A549 (cell line): ENCODE measurements around the gene JARID2. TPM values are rescaled to one million over a fixed set of nuclear protein-coding genes. Genes with fewer than 3 reads are reported as not detected.

Experiments
- ATAC-seq, 2 experiments: fragments of 200-7000 bp in 1 of 2; fragments of >200 bp in 1 of 2; cut with Nextera tagmentation in 1 of 2; cut with Tn5 transposase in 1 of 2; 3 replicates each; pipeline versions ENCODE4 v1.8.0 to v1.9.1; 2018 to 2020; ENCODE audit warnings: mild to moderate bottlenecking in 1 of 2, moderate library complexity in 1 of 2
- CTCF ChIA-PET: fragments of 300-600 bp; sonication (Branson Sonifier 250); formaldehyde crosslinking; extraction: SDS; loops from one replicate; lab custom pipeline; 2021; ENCODE audit warnings: antibody characterized with exemption, inconsistent platforms; lab: Yijun Ruan, JAX
- POLR2A ChIA-PET: fragments of 350-600 bp; formaldehyde crosslinking; extraction: SDS; loops from one replicate; lab custom pipeline; 2021; ENCODE audit warnings: antibody characterized with exemption, inconsistent platforms; lab: Yijun Ruan, JAX
- DNase-seq, 2 experiments: peaks; one replicate each; pipeline versions ENCODE4 v3.0.0 to v3.0.0-alpha.2; 2011 to 2016; ENCODE audit warnings: low read depth in 1 of 2, low spot score in 1 of 2
- FAIRE-seq: peaks from 2 replicates; lab custom pipeline; 2011; peaks lifted over from hg19 to GRCh38; lab: Jason Lieb, UNC
- H3K27ac ChIP-seq, 2 experiments: fragments of >200 bp; sonication (Bioruptor Twin); formaldehyde crosslinking; 3 replicates each; pipeline ENCODE4 v1.5.1; 2016 to 2017
- H3K4me1 ChIP-seq: fragments of >200 bp; sonication (Bioruptor Twin); formaldehyde crosslinking; 3 replicates; pipeline ENCODE4 v1.6.1; 2016
- H3K4me2 ChIP-seq: fragments of >200 bp; sonication (Bioruptor Twin); formaldehyde crosslinking; 3 replicates; pipeline ENCODE4 v1.6.1; 2016
- H3K4me3 ChIP-seq: fragments of >200 bp; sonication (Bioruptor Twin); formaldehyde crosslinking; 3 replicates; pipeline ENCODE4 v1.5.1; 2016
- H3K9me3 ChIP-seq: fragments of >200 bp; sonication (Bioruptor Twin); formaldehyde crosslinking; 3 replicates; pipeline ENCODE4 v1.6.1; 2016
- BHLHE40 ChIP-seq: IDR thresholded peaks from 2 replicates; pipeline ENCODE4 v1.6.1; 2012; ENCODE audit warnings: low read depth, low read length, inconsistent platforms
- CBX2 ChIP-seq: fragments of 200-600 bp; sonication (generic); IDR thresholded peaks from 2 replicates; pipeline ENCODE4 v1.6.1; 2016; ENCODE audit warnings: low read depth, mild to moderate bottlenecking, borderline replicate concordance
- CBX8 ChIP-seq: fragments of 200-600 bp; sonication (generic); IDR thresholded peaks from 2 replicates; pipeline ENCODE4 v1.6.1; 2016
- CEBPB ChIP-seq, 2 experiments: fragments of >200 bp in 1 of 2; sonication (Bioruptor Twin) in 1 of 2; formaldehyde crosslinking in 1 of 2; IDR thresholded peaks; 2 replicates each; pipeline ENCODE4 v1.6.1; 2012 to 2016
- CHD4 ChIP-seq: fragments of 200-600 bp; sonication (generic); IDR thresholded peaks from 2 replicates; pipeline ENCODE4 v1.6.1; 2016; ENCODE audit warnings: antibody characterized with exemption, mild to moderate bottlenecking, borderline replicate concordance
- EHMT2 ChIP-seq: fragments of 200-600 bp; sonication (generic); IDR thresholded peaks from 2 replicates; pipeline ENCODE4 v1.6.1; 2016; ENCODE audit warnings: antibody characterized with exemption, low read depth, mild to moderate bottlenecking, moderate library complexity
- EP300 ChIP-seq, 2 experiments: fragments of >200 bp; sonication (Bioruptor Twin); formaldehyde crosslinking; IDR thresholded peaks; 2 replicates in 1 of 2; 3 replicates in 1 of 2; pipeline ENCODE4 v1.6.1; 2016 to 2017
- FOXS1 ChIP-seq: fragments of 250-450 bp; sonication (Bioruptor Pico); IDR thresholded peaks from 2 replicates; pipeline ENCODE4 v1.5.0; 2020; ENCODE audit warnings: mild to moderate bottlenecking, moderate library complexity
- HEYL ChIP-seq: fragments of 250-450 bp; sonication (Bioruptor Pico); IDR thresholded peaks from 2 replicates; pipeline ENCODE4 v1.8.0; 2021; ENCODE audit warnings: mild to moderate bottlenecking, moderate library complexity
- HOXB13 ChIP-seq: fragments of 250-450 bp; sonication (Bioruptor Pico); IDR thresholded peaks from 2 replicates; pipeline ENCODE4 v1.5.0; 2020; ENCODE audit warnings: low read depth, mild to moderate bottlenecking, moderate library complexity
- HOXB5 ChIP-seq: fragments of 250-450 bp; sonication (Bioruptor Pico); IDR thresholded peaks from 2 replicates; pipeline ENCODE4 v1.5.0; 2020; ENCODE audit warnings: mild to moderate bottlenecking, moderate library complexity
- JUN ChIP-seq, 2 experiments: fragments of >200 bp; sonication (Bioruptor Twin); formaldehyde crosslinking; IDR thresholded peaks; 2 replicates in 1 of 2; 3 replicates in 1 of 2; pipeline ENCODE4 v1.6.1; 2016 to 2017
- KDM1A ChIP-seq: fragments of 200-600 bp; sonication (generic); IDR thresholded peaks from 2 replicates; pipeline ENCODE4 v1.6.1; 2016; ENCODE audit warnings: low read depth, mild to moderate bottlenecking
- KDM5A ChIP-seq: fragments of 200-600 bp; sonication (generic); IDR thresholded peaks from 2 replicates; pipeline ENCODE4 v1.6.1; 2016; ENCODE audit warnings: antibody characterized with exemption, mild to moderate bottlenecking
- NPAS2 ChIP-seq: fragments of 250-450 bp; sonication (Bioruptor Pico); IDR thresholded peaks from 2 replicates; pipeline ENCODE4 v1.8.0; 2022; ENCODE audit warnings: mild to moderate bottlenecking, moderate library complexity, borderline replicate concordance
- NR3C1 ChIP-seq: fragments of >200 bp; sonication (Bioruptor Twin); formaldehyde crosslinking; IDR thresholded peaks from 3 replicates; pipeline ENCODE4 v1.6.1; 2017
- POLR2AphosphoS2 ChIP-seq: conservative IDR thresholded peaks from 2 replicates; pipeline ENCODE4 v1.6.1; 2012; ENCODE audit warnings: low read length, improper control_type of control experiment, inconsistent platforms
- TFCP2L1 ChIP-seq: fragments of 250-450 bp; sonication (Bioruptor Pico); IDR thresholded peaks from 2 replicates; pipeline ENCODE4 v1.5.0; 2021; ENCODE audit warnings: mild to moderate bottlenecking
- ZFP36 ChIP-seq: fragments of 450-650 bp; IDR thresholded peaks from 2 replicates; pipeline ENCODE4 v1.6.1; 2014; ENCODE audit warnings: borderline replicate concordance; ENCODE audit not compliant: partially characterized antibody
- ZNF302 ChIP-seq: fragments of 250-450 bp; sonication (Bioruptor Pico); IDR thresholded peaks from 2 replicates; pipeline ENCODE4 v1.9.0; 2021; ENCODE audit warnings: inconsistent platforms, mild to moderate bottlenecking, moderate library complexity
- WGBS: methylation state at CpG from one replicate; pipeline ENCODE4 v1.1.6; 2017; ENCODE audit errors: missing lambda C conversion rate; 5-methylcytosine and 5-hydroxymethylcytosine counted together
- polyA plus RNA-seq, 4 experiments: library from polyadenylated mRNA; depleted of rRNA in 3 of 4; stranded (reverse); fragments of >200 nt; fragmentation: RNase III in 1 of 4; extraction: RNeasy Plus Mini Kit Qiagen cat#74134 plus additional on column Dnase treatment in 1 of 4; gene quantifications; 2 replicates in 3 of 4; 3 replicates in 1 of 4; pipeline ENCODE4 v1.2.3, GENCODE V29; 2011 to 2017
- TF ChIP-seq, protein P1 (sequence below): fragments of >200 bp; sonication (Bioruptor Twin); formaldehyde crosslinking; IDR thresholded peaks from 3 replicates; pipeline ENCODE4 v1.5.1; 2016
- TF ChIP-seq, protein P2 (sequence below): fragments of 200-600 bp; sonication (generic); IDR thresholded peaks from 2 replicates; pipeline ENCODE4 v1.6.1; 2016; ENCODE audit warnings: antibody characterized with exemption, mild to moderate bottlenecking, moderate library complexity
- TF ChIP-seq, protein P3 (sequence below): fragments of 150-350 bp; IDR thresholded peaks from 2 replicates; pipeline ENCODE4 v1.6.1; 2014; ENCODE audit warnings: low read depth, mild to moderate bottlenecking, low read length
- TF ChIP-seq, protein P4 (sequence below): fragments of 250-450 bp; sonication (Bioruptor Pico); IDR thresholded peaks from 2 replicates; pipeline ENCODE4 v1.5.0; 2021; ENCODE audit warnings: mild to moderate bottlenecking, moderate library complexity, borderline replicate concordance
- TF ChIP-seq, protein P5 (sequence below): fragments of 250-450 bp; sonication (Bioruptor Pico); IDR thresholded peaks from 2 replicates; pipeline ENCODE4 v1.5.0; 2020; ENCODE audit warnings: low read depth, mild to moderate bottlenecking, moderate library complexity

The JARID2 gene
- polyA plus RNA-seq, 2 of the 4 experiments (the other 2 are of a cell fraction): 7.8 to 8.3 TPM

DNA sequence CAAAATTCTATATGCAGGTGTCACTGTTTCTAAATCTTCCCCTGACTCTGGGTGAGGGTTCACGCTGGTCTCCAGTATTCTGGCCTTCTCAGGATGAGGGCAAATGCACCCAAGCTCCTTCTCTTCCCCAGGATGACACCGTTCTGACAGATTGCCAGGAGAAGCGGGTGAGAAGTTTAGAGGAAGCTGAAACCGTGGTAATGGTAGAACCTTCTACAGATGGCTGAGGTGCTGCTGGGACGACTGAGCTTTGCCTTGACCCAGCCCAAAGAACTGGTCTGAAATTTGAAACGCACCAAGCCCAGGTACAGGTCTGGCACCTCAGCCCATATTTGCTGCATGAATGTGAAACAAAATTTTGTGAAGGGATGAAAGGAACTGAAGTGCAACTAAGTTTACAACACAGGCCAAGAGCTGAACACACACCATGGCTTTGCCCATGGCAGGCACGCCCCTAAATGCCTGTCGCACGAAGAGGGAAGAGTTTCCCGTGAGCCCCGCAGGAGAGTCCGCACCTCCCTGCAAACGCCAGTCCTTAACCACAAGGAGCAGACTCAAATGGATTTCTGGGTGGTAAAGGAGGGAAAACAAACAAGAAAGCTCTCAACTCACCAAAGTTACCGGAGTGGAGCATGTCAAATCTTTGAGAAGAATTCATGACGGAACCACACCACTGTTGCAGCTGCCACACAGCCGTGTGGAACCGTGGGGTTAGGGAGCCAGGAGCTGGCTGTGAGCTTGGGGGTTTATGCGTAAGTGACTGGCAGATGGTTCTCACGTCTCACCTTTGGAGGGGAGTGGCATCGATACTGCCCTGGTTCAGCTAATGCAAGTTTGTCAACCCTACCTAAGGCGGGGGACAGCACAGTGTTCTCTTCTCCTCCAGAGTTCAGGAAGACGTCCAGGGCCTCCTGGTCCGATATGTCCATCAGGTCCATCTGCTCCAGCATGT is 278.1 kb downstream of the JARID2 start (continued):
- TF ChIP-seq FOXS1: no peak

DNA sequence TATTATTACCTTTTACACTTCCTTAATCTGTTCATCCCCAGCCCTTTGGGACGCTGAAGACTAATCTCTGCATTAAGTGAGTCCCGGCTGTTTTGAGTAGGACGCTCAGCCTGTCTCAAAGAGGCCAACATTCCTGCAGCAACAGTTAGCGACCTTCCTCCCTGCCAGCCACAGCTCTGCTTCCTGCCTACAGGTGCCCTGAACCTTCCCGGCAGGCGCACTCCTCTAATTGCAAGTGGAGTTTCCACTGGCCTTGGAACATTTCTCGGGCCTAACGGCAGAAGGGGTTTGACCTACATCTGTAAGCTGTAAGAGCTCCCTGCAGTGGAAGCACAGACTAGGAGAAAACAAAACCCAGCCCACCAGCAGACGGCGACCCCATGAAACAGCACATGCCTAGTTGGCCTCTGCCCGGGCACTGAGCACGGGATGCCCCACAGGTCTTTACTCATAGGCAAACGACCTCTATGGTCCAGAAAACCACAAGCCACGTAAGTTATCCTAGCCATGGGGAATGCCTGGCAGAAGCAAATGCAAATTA is 279.1 kb downstream of the JARID2 start:
- no peak for TF ChIP-seq KDM5A
- TF ChIP-seq TFCP2L1 (CRISPR knock-in tag): no peak
- TF ChIP-seq, protein P1, sequence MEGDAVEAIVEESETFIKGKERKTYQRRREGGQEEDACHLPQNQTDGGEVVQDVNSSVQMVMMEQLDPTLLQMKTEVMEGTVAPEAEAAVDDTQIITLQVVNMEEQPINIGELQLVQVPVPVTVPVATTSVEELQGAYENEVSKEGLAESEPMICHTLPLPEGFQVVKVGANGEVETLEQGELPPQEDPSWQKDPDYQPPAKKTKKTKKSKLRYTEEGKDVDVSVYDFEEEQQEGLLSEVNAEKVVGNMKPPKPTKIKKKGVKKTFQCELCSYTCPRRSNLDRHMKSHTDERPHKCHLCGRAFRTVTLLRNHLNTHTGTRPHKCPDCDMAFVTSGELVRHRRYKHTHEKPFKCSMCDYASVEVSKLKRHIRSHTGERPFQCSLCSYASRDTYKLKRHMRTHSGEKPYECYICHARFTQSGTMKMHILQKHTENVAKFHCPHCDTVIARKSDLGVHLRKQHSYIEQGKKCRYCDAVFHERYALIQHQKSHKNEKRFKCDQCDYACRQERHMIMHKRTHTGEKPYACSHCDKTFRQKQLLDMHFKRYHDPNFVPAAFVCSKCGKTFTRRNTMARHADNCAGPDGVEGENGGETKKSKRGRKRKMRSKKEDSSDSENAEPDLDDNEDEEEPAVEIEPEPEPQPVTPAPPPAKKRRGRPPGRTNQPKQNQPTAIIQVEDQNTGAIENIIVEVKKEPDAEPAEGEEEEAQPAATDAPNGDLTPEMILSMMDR: no peak
- TF ChIP-seq HOXB5: no peak
- TF ChIP-seq EHMT2: no peak
- TF ChIP-seq, protein P2, sequence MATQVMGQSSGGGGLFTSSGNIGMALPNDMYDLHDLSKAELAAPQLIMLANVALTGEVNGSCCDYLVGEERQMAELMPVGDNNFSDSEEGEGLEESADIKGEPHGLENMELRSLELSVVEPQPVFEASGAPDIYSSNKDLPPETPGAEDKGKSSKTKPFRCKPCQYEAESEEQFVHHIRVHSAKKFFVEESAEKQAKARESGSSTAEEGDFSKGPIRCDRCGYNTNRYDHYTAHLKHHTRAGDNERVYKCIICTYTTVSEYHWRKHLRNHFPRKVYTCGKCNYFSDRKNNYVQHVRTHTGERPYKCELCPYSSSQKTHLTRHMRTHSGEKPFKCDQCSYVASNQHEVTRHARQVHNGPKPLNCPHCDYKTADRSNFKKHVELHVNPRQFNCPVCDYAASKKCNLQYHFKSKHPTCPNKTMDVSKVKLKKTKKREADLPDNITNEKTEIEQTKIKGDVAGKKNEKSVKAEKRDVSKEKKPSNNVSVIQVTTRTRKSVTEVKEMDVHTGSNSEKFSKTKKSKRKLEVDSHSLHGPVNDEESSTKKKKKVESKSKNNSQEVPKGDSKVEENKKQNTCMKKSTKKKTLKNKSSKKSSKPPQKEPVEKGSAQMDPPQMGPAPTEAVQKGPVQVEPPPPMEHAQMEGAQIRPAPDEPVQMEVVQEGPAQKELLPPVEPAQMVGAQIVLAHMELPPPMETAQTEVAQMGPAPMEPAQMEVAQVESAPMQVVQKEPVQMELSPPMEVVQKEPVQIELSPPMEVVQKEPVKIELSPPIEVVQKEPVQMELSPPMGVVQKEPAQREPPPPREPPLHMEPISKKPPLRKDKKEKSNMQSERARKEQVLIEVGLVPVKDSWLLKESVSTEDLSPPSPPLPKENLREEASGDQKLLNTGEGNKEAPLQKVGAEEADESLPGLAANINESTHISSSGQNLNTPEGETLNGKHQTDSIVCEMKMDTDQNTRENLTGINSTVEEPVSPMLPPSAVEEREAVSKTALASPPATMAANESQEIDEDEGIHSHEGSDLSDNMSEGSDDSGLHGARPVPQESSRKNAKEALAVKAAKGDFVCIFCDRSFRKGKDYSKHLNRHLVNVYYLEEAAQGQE: no peak
- TF ChIP-seq ZNF302 (CRISPR knock-in tag): no peak
- FAIRE-seq (no peak), ATAC-seq (no peak), DNase-seq (no peak)
- WGBS: 95% methylated on average over 14 of the region's 14 CpGs
- POLR2A ChIA-PET: no interaction called here
- Histone ChIP-seq H3K4me1 (no peaks in the 10 kb centered on the region), H3K27ac (no peak overlapping the region), H3K9me3 (no peaks in the 10 kb centered on the region), H3K4me2 (no peak overlapping the region), H3K4me3 (no peak overlapping the region)
- CTCF ChIA-PET: interaction anchor here (1.3 kb wide), 1 partner anchor 13 kb away, joined by 4 read pairs; no protein-coding TSS in a partner anchor

DNA sequence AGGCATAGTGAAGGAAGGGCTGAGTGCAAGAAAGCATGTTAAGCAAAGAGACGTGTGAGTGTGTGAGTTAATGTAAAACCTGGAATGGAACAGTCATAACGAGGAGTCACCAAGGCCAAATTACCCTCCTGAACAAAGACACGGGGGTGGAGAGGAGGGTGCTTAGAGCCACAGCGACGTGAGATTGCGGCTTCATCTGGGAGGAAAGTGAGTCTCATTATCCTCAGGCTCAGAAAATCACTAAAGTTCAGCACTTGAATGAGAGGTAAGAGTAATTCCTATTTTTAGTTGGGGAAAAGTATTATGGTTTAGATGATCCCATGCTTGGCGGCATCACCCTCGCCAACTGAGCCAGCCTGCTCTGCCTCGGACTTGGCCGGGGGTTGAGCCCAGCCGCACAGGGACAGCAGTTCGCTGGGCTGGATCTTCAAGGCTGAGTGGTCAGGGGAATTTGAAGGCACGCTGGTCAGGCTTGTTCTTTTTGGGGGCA is 280.4 kb downstream of the JARID2 start:
- FAIRE-seq (no peak), DNase-seq (no peak), ATAC-seq (no peak)
- ChIA-PET CTCF (no interaction called here), POLR2A (no interaction called here)
- H3K9me3 ChIP-seq: no peaks in the 10 kb centered on the region
- H3K4me2 ChIP-seq: no peak overlapping the region
- no peak overlapping the region for H3K27ac ChIP-seq
- 94% methylated on average over 13 of the region's 13 CpGs for WGBS
- H3K4me3 ChIP-seq: no peak overlapping the region
- no peaks in the 10 kb centered on the region for H3K4me1 ChIP-seq
- no peak for TF ChIP-seq CHD4
- TF ChIP-seq BHLHE40: no peak
- TF ChIP-seq, protein P3, sequence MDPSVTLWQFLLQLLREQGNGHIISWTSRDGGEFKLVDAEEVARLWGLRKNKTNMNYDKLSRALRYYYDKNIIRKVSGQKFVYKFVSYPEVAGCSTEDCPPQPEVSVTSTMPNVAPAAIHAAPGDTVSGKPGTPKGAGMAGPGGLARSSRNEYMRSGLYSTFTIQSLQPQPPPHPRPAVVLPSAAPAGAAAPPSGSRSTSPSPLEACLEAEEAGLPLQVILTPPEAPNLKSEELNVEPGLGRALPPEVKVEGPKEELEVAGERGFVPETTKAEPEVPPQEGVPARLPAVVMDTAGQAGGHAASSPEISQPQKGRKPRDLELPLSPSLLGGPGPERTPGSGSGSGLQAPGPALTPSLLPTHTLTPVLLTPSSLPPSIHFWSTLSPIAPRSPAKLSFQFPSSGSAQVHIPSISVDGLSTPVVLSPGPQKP: no peak
- TF ChIP-seq POLR2AphosphoS2: no peak
- TF ChIP-seq EP300 (IDR thresholded peaks at IDR 0.05): no peak
- no peak for TF ChIP-seq CBX2
- TF ChIP-seq, protein P4, sequence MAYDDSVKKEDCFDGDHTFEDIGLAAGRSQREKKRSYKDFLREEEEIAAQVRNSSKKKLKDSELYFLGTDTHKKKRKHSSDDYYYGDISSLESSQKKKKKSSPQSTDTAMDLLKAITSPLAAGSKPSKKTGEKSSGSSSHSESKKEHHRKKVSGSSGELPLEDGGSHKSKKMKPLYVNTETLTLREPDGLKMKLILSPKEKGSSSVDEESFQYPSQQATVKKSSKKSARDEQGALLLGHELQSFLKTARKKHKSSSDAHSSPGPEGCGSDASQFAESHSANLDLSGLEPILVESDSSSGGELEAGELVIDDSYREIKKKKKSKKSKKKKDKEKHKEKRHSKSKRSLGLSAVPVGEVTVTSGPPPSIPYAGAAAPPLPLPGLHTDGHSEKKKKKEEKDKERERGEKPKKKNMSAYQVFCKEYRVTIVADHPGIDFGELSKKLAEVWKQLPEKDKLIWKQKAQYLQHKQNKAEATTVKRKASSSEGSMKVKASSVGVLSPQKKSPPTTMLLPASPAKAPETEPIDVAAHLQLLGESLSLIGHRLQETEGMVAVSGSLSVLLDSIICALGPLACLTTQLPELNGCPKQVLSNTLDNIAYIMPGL: no peak
- TF ChIP-seq CEBPB (IDR thresholded peaks at IDR 0.05): no peak
- no peak for TF ChIP-seq ZFP36
- TF ChIP-seq, protein P5, sequence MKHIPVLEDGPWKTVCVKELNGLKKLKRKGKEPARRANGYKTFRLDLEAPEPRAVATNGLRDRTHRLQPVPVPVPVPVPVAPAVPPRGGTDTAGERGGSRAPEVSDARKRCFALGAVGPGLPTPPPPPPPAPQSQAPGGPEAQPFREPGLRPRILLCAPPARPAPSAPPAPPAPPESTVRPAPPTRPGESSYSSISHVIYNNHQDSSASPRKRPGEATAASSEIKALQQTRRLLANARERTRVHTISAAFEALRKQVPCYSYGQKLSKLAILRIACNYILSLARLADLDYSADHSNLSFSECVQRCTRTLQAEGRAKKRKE (CRISPR knock-in tag): no peak
- no peak for TF ChIP-seq KDM1A
- no peak for TF ChIP-seq NR3C1
- no peak for TF ChIP-seq NPAS2 (CRISPR knock-in tag)
- TF ChIP-seq HEYL (CRISPR knock-in tag): no peak
- no peak for TF ChIP-seq HOXB13 (CRISPR knock-in tag)
- TF ChIP-seq CBX8: no peak
- TF ChIP-seq JUN (IDR thresholded peaks at IDR 0.05): no peak
